IPS-18c (cell line): Measurements from ENCODE around the gene CHAF1A.

Experiments used
- H3K4me3 ChIP-seq: 2 replicates; pipeline ENCODE4 v1.7.0; 2013; ENCODE audit warnings: low read depth, mild to moderate bottlenecking, low read length, moderate library complexity; ENCODE audit not compliant: insufficient read depth
- H3K9me3 ChIP-seq: one replicate; pipeline ENCODE4 v1.6.1; 2013; ENCODE audit warnings: mild to moderate bottlenecking, low read length, moderate library complexity; ENCODE audit not compliant: control insufficient read depth, insufficient read depth

The CHAF1A gene

DNA sequence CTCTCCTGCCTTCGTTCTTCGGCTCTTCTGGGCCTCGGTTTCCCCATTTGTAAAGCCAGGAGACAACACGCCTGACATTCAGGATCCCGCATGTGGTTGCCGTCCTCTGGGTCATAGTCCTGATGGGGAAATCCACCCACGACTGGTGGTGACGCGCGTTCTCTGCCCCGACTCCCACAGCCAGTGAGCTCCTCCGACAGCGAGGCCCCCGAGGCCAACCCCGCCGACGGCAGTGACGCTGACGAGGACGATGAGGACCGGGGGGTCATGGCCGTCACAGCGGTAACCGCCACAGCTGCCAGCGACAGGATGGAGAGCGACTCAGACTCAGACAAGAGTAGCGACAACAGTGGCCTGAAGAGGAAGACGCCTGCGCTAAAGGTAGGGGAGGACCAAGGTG, 86.1 kb downstream of the CHAF1A start:
- H3K4me3 ChIP-seq = no peak overlapping the region
- no peaks in the 10 kb centered on the region for H3K9me3 ChIP-seq

DNA sequence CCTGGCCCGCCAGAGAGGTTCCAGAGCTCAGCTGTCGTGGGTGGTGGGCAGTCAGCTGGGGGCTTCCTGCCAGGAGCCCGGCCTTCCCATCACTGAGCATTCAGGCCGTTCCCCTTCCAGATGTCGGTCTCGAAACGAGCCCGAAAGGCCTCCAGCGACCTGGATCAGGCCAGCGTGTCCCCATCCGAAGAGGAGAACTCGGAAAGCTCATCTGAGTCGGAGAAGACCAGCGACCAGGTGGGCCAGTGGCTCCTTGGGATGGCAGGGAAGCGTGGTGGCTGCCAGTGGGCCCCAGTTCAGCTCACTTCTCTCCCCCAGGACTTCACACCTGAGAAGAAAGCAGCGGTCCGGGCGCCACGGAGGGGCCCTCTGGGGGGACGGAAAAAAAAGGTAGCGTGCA, 89.0 kb downstream of the CHAF1A start:
- H3K9me3 ChIP-seq = no peaks in the 10 kb centered on the region
- H3K4me3 ChIP-seq = no peak overlapping the region

DNA sequence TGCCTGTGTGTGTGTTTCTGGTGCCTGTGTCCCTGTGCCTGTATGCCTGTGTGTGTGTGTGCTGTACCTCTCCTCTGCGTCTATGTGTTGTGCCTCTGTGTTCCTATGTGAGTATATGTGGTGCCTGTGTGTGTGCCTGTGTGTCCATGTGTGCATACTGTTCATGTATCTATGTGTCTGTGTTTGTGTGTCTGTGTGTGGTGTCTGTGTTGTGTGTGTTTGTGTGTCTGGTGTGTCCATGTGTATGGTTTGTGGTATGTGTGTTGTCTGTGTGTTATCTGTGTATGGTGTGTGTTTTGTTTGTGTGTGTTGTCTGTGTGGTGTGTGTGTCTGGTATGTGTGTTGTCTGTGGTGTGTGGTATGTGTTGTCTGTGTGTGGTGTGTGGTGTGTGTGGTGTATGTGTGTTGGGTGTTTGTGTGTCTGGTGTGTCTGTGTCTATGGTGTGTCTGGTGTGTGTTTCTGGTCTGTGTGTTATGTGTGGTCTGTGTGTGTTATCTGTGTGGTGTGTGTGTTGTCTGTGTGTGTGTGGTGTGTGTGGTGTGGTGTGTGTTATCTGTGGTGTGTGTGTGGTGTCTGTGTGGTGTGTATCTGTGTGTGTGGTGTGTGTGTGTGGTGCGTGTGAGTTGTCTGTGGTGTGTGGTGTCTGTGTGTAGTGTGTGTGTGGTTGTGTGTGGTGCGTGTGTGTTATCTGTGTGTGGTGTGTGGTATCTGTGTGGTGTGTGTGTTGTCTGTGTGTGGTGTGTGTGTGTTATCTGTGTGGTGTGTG, 90.1 kb downstream of the CHAF1A start:
- Histone ChIP-seq H3K4me3 (no peak overlapping the region), H3K9me3 (no peaks in the 10 kb centered on the region)
